K562 (cell line): ENCODE measurements around the gene CD276. TPM values are rescaled to one million over a fixed set of nuclear protein-coding genes. Genes with fewer than 3 reads are reported as not detected.

Experiments
- ATAC-seq: fragments of 200-7000 bp; cut with Tn5 transposase; 3 replicates; pipeline ENCODE4 v1.9.1; 2020; ENCODE audit warnings: moderate library complexity
- BruUV-seq: library from RNA; stranded (reverse); fragments of 400-500 nt; replicated peaks from 2 replicates; lab custom pipeline; 2021; lab: Mats Ljungman, UMichigan
- CTCF ChIA-PET: fragments of 300-600 bp; formaldehyde crosslinking; extraction: SDS; loops from one replicate; lab custom pipeline; 2021; ENCODE audit warnings: low intra/inter-chr PET ratio; lab: Yijun Ruan, JAX
- POLR2A ChIA-PET: fragments of 300-600, 350-650 bp; sonication (Branson Sonifier 250); formaldehyde crosslinking; extraction: SDS; loops from one replicate; lab custom pipeline; 2021; ENCODE audit warnings: antibody characterized with exemption, inconsistent platforms; lab: Yijun Ruan, JAX
- DNase-seq, 4 experiments: peaks; one replicate each; pipeline versions ENCODE4 v3.0.0 to v3.0.0-alpha.2; 2011 to 2018; ENCODE audit warnings: low spot score in 3 of 4, mixed read lengths in 3 of 4; ENCODE audit errors: extremely low read depth in 1 of 4
- FAIRE-seq: peaks from 2 replicates; lab custom pipeline; 2011; peaks lifted over from hg19 to GRCh38; lab: Jason Lieb, UNC
- H2AFZ ChIP-seq: 2 replicates; pipeline ENCODE4 v1.6.0; 2011; ENCODE audit warnings: low read depth, low read length, control low read depth, inconsistent platforms
- H3K27ac ChIP-seq: fragments of 200-600 bp; 3 replicates; pipeline ENCODE4 v1.8.0; 2011; ENCODE audit warnings: low read depth, mild to moderate bottlenecking, control low read depth, inconsistent platforms, low read length, moderate library complexity, mixed read lengths; ENCODE audit errors: extremely low read depth
- H3K27me3 ChIP-seq, 2 experiments: fragments of 300-600 bp in 1 of 2; 2 replicates in 1 of 2; 3 replicates in 1 of 2; pipeline versions ENCODE4 v1.6.0 to v1.8.0; 2011; ENCODE audit warnings: inconsistent platforms in 2 of 2, low read length in 2 of 2, mild to moderate bottlenecking in 1 of 2, mixed read lengths in 1 of 2, moderate library complexity in 1 of 2; ENCODE audit not compliant: control insufficient read depth in 2 of 2, insufficient read depth in 2 of 2
- H3K36me3 ChIP-seq: fragments of 300-600 bp; 3 replicates; pipeline ENCODE4 v1.8.0; 2011; ENCODE audit warnings: mild to moderate bottlenecking, low read length, inconsistent platforms; ENCODE audit not compliant: control insufficient read depth, insufficient read depth
- H3K4me1 ChIP-seq, 2 experiments: fragments of 200-600 bp in 1 of 2; replicated peaks in 1 of 2; 2 replicates in 1 of 2; 3 replicates in 1 of 2; pipeline versions ENCODE4 v1.5.1 to v1.8.0; 2011; ENCODE audit warnings: inconsistent platforms in 2 of 2, low read length in 2 of 2, mild to moderate bottlenecking in 1 of 2, mixed read lengths in 1 of 2, moderate library complexity in 1 of 2; ENCODE audit not compliant: control insufficient read depth in 2 of 2, insufficient read depth in 2 of 2
- H3K4me2 ChIP-seq: 2 replicates; pipeline ENCODE4 v1.6.1; 2011; ENCODE audit warnings: low read length, control low read depth, inconsistent platforms, mixed read lengths; ENCODE audit not compliant: insufficient read depth
- H3K4me3 ChIP-seq: fragments of 200-600 bp; sonication (generic), shearing (Covaris generic); 2 replicates; pipeline ENCODE4 v1.5.1; 2016; ENCODE audit warnings: control low read depth, inconsistent platforms
- H3K79me2 ChIP-seq: fragments of 200-600 bp; 3 replicates; pipeline ENCODE4 v1.8.0; 2011; ENCODE audit warnings: low read length, inconsistent platforms; ENCODE audit not compliant: control insufficient read depth, insufficient read depth
- H3K9ac ChIP-seq, 2 experiments: 2 replicates each; pipeline versions ENCODE4 v1.6.0 to v1.6.1; 2011; ENCODE audit warnings: low read depth in 2 of 2, low read length in 2 of 2, control low read depth in 1 of 2, inconsistent platforms in 1 of 2, mild to moderate bottlenecking in 1 of 2, mixed read lengths in 1 of 2; ENCODE audit not compliant: insufficient read depth in 1 of 2
- H3K9me1 ChIP-seq: one replicate; pipeline ENCODE4 v1.6.0; 2011; ENCODE audit warnings: inconsistent platforms, mild to moderate bottlenecking, low read length, moderate library complexity; ENCODE audit not compliant: control insufficient read depth, insufficient read depth
- H3K9me3 ChIP-seq: replicated peaks from 2 replicates; pipeline ENCODE4 v1.5.1; 2011; ENCODE audit warnings: low read depth, low read length, inconsistent platforms; ENCODE audit not compliant: control insufficient read depth, insufficient read depth
- H4K20me1 ChIP-seq: replicated peaks from 2 replicates; pipeline ENCODE4 v1.6.1; 2011; ENCODE audit warnings: low read length, inconsistent platforms, mixed read lengths; ENCODE audit not compliant: control insufficient read depth, insufficient read depth
- ADNP ChIP-seq: fragments of 200-800 bp; sonication (Bioruptor generic); IDR thresholded peaks from 2 replicates; pipeline ENCODE4 v1.6.1; 2016; ENCODE audit warnings: missing genetic modification characterization, missing compliant biosample characterization
- BCL6 ChIP-seq: fragments of 250-450 bp; sonication (Bioruptor Pico); IDR thresholded peaks from 2 replicates; pipeline ENCODE4 v1.4.0; 2020
- CCAR2 ChIP-seq: fragments of 200-400 bp; formaldehyde crosslinking; IDR thresholded peaks from 2 replicates; pipeline ENCODE4 v1.6.1; 2017; ENCODE audit warnings: mild to moderate bottlenecking, low read depth, low read length
- ESRRB ChIP-seq: fragments of 250-450 bp; sonication (Bioruptor Pico); IDR thresholded peaks from 2 replicates; pipeline ENCODE4 v1.5.0; 2020; ENCODE audit warnings: mild to moderate bottlenecking, moderate library complexity, borderline replicate concordance
- SRSF9 ChIP-seq: fragments of 200-400 bp; formaldehyde crosslinking; IDR thresholded peaks from 2 replicates; pipeline ENCODE4 v1.6.1; 2017; ENCODE audit warnings: low read depth, low read length, borderline replicate concordance
- WGBS: fragments of 100-300 bp; shearing (Covaris generic); methylation state at CpG from one replicate; pipeline ENCODE4 v1.1.6; 2016; ENCODE audit warnings: low coverage, mixed read lengths; ENCODE audit not compliant: insufficient coverage; ENCODE audit errors: missing lambda C conversion rate; 5-methylcytosine and 5-hydroxymethylcytosine counted together
- in situ Hi-C: fragments of 300-500 bp; cut with MboI; formaldehyde crosslinking; loops from 4 replicates; pipeline ENCODE4 v1.15.0; 2018; ENCODE audit warnings: inconsistent platforms, mixed read lengths
- intact Hi-C: fragments of 100-400 bp; cut with micrococcal nuclease; formaldehyde crosslinking; loops from 2 replicates; pipeline ENCODE4 v1.14.2; 2022
- polyA plus RNA-seq, 8 experiments: library from polyadenylated mRNA; depleted of rRNA in 4 of 8; stranded (reverse) in 5 of 8; unstranded in 3 of 8; fragments of >200 nt; fragmentation: Nextera tagmentation in 2 of 8; fragmentation: Illumina TruSeq in 1 of 8; extraction: Ambion mirVana in 2 of 8; extraction: Trizol in 1 of 8; gene quantifications; 2 replicates each; pipeline versions ENCODE4 v1.2.1 to v1.2.3, GENCODE V29; 2011 to 2014; ENCODE audit warnings: inconsistent platforms in 1 of 8, missing spikeins in 1 of 8
- total RNA-seq, 7 experiments: library from RNA; depleted of rRNA in 6 of 7; stranded (reverse); fragments of >200 nt in 6 of 7; fragmentation: Illumina TruSeq in 2 of 7; extraction: Trizol in 2 of 7; gene quantifications; 2 replicates each; pipeline versions ENCODE4 v1.2.1 to v1.2.3, GENCODE V29; 2011 to 2021; ENCODE audit warnings: low replicate concordance in 1 of 7
- TF ChIP-seq, protein P1 (sequence below): fragments of 450-650 bp; IDR thresholded peaks from 2 replicates; pipeline ENCODE4 v1.6.1; 2016; ENCODE audit warnings: mild to moderate bottlenecking

The CD276 gene
- total and polyA plus RNA-seq, 9 of the 15 experiments (the other 6 are each of a cell fraction or from before 2014, with no cell fraction given): 0.11 to 3.6 (median 2.3) TPM

DNA sequence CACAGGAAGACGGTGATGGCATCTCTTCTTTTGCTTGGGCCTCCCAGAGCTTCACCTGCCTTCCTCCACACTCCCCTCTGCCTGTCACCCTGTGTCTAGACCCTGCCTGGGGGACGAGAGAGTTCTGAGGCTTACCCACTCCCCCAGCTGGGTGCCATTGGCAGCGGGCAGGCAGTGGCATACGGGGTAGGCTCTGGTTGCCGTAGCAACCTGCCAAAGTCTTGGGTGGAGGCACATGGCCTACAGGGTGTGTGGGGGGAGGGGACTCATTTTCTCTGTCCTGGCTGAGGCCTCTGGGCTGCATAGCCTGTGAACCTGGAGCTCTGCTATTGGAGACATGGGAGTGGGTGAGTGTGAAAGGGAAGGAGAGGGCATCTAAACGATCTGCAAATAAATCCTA is 64.5 kb downstream of the CD276 start:
- Histone ChIP-seq H4K20me1 (peaks cover 11% of the 10 kb centered on the region), H3K4me3 (no peak overlapping the region), H3K4me2 (no peak overlapping the region), H3K36me3 (no peaks in the 10 kb centered on the region), H2AFZ (no peak overlapping the region), H3K9me1 (no peaks in the 10 kb centered on the region), H3K27me3 (peaks cover 9 to 46% of the 10 kb centered on the region in 2 experiments; a peak in 4 of 5 replicates), H3K27ac (no peak overlapping the region), H3K9ac (no peak overlapping the region; a peak in 1 of 4 replicates), H3K4me1 (peaks cover 0 to 8% of the 10 kb centered on the region in 2 experiments; a peak in 2 of 5 replicates), H3K79me2 (no peaks in the 10 kb centered on the region), H3K9me3 (no peaks in the 10 kb centered on the region)
- WGBS: 0% methylated on average over 6 of the region's 6 CpGs
- ChIA-PET POLR2A (interaction anchor here (1.0 kb wide), 1 partner anchor 20 kb away, joined by 4 read pairs; no protein-coding TSS in a partner anchor), CTCF (no interaction called here)
- ATAC-seq: no peak
- DNase-seq: no peak
- FAIRE-seq: no peak
- no TSS peak for BruUV-seq
- in situ Hi-C loops: no loop called here
- intact Hi-C loops: no loop called here
- TF ChIP-seq, protein P1, sequence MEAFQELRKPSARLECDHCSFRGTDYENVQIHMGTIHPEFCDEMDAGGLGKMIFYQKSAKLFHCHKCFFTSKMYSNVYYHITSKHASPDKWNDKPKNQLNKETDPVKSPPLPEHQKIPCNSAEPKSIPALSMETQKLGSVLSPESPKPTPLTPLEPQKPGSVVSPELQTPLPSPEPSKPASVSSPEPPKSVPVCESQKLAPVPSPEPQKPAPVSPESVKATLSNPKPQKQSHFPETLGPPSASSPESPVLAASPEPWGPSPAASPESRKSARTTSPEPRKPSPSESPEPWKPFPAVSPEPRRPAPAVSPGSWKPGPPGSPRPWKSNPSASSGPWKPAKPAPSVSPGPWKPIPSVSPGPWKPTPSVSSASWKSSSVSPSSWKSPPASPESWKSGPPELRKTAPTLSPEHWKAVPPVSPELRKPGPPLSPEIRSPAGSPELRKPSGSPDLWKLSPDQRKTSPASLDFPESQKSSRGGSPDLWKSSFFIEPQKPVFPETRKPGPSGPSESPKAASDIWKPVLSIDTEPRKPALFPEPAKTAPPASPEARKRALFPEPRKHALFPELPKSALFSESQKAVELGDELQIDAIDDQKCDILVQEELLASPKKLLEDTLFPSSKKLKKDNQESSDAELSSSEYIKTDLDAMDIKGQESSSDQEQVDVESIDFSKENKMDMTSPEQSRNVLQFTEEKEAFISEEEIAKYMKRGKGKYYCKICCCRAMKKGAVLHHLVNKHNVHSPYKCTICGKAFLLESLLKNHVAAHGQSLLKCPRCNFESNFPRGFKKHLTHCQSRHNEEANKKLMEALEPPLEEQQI: no peak
- TF ChIP-seq ESRRB (CRISPR knock-in tag): no peak
- no peak for TF ChIP-seq BCL6 (CRISPR knock-in tag)
- no peak for TF ChIP-seq SRSF9
- TF ChIP-seq ADNP (tag): no peak
- TF ChIP-seq CCAR2: no peak
